ENCODE data around the gene CSNK2B.

The CSNK2B gene

DNA sequence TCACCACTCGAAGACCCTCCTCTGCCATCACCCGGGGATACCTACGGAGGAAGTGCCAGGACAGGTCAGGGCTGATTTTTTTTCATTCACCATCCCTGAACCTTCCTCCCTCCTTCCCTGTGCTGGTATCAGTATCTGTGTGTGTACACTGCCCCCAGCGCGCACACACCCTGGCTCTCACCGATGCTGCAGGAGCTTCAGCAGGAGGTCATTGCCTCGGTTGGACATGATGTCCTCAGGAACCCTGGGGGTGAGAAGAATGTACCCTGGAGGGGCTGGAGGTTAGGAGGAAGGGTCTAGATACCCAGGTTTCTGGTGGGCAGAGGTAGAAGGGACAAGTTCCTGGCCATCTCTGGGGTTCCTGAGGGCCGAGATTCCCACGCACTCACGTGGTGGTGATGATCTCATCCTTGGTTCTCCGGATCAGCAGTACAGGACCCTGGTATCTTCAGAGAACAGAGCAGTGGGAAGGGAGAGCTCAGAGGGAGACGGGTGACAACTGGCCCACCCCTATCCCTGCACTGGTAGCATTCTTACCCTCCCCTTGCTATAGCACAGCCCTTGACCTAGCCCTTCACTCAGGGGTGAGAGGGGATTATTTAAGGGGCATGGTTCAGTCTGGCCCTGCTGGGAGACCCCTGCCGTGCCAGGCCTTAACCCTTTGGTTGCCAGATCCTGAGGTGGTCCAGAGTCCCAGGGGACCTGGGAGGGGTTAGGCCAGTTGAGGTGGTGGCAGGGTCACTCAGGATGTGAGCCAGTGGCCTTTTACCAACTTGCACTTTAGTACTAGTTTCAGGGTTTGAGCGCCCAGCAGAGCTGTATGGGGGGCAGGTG, 22.2 kb downstream of the CSNK2B start:
- Histone ChIP-seq H3K4me3 (ENCODE audit: control insufficient read depth in 1 of 7, extremely low read depth in 1 of 7, insufficient read depth in 4 of 7, low read depth in 2 of 7, low read length in 6 of 7) (no peak overlapping the region), H3K4me1 (ENCODE audit: control extremely low read depth in 1 of 4, control insufficient read depth in 4 of 4, insufficient read depth in 4 of 4, low read length in 3 of 4) (peaks cover 0 to 5% (median 1%) of the 10 kb centered on the region in 4 experiments), H3K27me3 (replicated peaks in 2 of 5; ENCODE audit: control insufficient read depth in 4 of 5, insufficient read depth in 5 of 5, low read length in 4 of 5) (no peaks in the 10 kb centered on the region), H3K27ac (ENCODE audit: insufficient read depth in 1 of 2, low read depth in 1 of 2, low read length in 2 of 2, poor library complexity in 1 of 2, severe bottlenecking in 2 of 2) (peak overlapping the region in 1 of 2 experiments; percentile 12), H3K9me3 (ENCODE audit: control extremely low read depth in 1 of 5, control insufficient read depth in 4 of 5, insufficient read depth in 2 of 5, low read depth in 1 of 5, low read length in 4 of 5) (no peaks in the 10 kb centered on the region), H3K36me3 (ENCODE audit: control insufficient read depth in 4 of 4, insufficient read depth in 4 of 4, low read length in 3 of 4) (peaks cover 12 to 81% (median 74%) of the 10 kb centered on the region in 4 experiments)
- CTCF ChIA-PET, result interaction anchor here (7.8 kb wide), 1 partner anchor 13 kb away, joined by 51 read pairs; the partner anchor contains the start of gene ABHD16A
- POLR2A ChIA-PET, result interaction anchor here (1.0 kb wide), 1 partner anchor 15 kb away, joined by 3 read pairs; the partner anchor contains the start of gene ABHD16A
- 98% methylated on average over 10 of the region's 14 CpGs for WGBS (ENCODE audit: insufficient coverage)
- DNase-seq, result no peak

DNA sequence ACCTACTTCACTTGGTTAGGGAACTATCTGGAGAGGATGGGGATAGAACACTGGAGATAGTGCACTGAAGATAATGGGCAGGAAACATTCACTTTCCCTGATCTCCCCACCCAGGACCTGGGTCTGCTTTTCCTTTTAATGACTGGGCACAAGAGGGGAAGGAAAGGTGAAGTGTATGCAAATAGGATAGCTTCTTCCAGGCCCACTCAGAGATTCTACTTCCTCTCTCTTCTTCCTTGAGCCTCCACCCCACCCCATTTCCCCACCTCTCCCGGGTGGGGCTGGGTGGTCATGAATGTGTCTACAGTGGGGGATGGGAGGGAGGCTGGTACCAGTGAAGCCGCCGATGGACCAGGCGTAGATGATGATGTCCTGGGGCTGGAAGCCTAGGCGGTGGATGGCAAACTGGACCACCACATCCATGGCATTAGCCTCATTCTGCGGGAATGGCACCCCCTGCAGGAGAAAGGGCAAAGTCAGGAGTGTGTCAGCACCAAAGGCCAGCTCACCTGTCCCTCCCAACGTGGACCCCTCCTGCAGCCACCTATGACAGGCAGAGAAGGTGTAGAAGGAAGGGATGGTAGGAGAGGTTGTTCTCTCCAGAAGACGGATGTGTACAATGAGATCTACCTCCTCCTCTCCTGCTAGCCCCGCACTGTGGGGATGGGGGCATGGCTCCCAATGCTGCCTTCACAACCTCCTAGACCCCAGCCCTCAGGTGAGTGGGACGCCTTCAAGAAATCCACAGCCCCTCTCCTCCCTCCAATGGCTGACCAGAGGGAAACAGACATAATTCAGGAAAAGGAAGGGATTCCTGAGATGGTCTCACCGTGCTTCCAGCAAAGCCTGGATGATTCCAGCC, 23.6 kb downstream of the CSNK2B start:
- POLR2A ChIA-PET, result no interaction called here
- peaks cover 12 to 93% (median 77%) of the 10 kb centered on the region in 4 experiments for H3K36me3 ChIP-seq (ENCODE audit: control insufficient read depth in 4 of 4, insufficient read depth in 4 of 4, low read length in 3 of 4)
- CTCF ChIA-PET, result interaction anchor here (0.9 to 7.8 kb wide), 12 partner anchors 10 to 145 kb away, joined by 3 to 51 read pairs (median 4); partner anchors contain the start of genes ABHD16A, C6orf47, LY6G5B and LY6G6C

DNA sequence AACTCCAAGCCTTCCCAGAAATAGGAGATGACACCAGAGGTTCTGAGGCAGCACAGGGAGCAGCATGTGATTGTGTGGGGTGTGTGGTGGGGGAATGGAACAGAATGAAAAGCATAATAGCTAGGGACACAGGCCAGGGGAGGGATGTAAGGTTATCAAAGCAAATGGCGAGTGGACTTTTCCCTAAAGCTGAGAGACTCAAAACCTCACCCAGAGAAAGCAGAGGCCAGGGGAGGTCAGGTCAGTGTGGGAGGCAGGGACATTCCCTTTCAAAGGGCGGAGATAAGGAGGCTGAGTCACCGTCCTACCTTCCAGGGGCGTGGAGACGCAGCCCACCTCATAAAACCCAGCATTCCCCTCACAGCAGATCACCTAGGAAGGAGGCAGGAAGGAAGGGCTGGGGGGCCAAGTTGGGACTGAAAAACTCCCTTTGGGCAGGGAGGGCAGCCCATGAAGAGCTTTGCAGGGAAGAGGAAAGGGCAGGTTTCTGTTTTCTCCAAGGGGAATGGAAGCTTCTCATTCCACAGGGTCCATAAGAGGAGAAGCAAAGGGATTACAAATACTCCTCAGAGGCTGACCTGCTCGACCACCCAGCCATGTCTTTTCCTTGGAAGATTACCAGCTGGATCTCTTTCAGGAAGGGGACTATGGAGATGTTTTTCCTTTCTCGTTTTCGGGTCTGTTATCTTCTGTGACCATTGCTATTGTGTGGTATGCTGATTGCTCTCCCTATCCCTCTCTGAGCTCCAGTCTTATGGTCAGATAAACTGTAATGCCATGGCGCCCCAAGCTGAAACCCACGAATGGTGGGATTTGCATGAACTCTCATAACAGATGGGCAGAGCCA, 24.6 kb downstream of the CSNK2B start:
- ChIA-PET POLR2A (interaction anchor here (1.2 kb wide), 1 partner anchor 9 kb away, joined by 3 read pairs; the partner anchor contains the start of gene LY6G5C), CTCF (interaction anchor here (0.8 to 7.8 kb wide), 17 partner anchors 9 to 146 kb away, joined by 3 to 51 read pairs (median 4); partner anchors contain the start of genes ABHD16A, LY6G5B, LY6G5C and LY6G6C)
- no peaks in the 10 kb centered on the region for H3K9me3 ChIP-seq (ENCODE audit: control extremely low read depth in 1 of 5, control insufficient read depth in 4 of 5, insufficient read depth in 2 of 5, low read depth in 1 of 5, low read length in 4 of 5)
- no peaks in the 10 kb centered on the region for H3K4me1 ChIP-seq (ENCODE audit: control extremely low read depth in 1 of 4, control insufficient read depth in 4 of 4, insufficient read depth in 4 of 4, low read length in 3 of 4)
- H3K4me3 ChIP-seq (ENCODE audit: control insufficient read depth in 1 of 7, extremely low read depth in 1 of 7, insufficient read depth in 4 of 7, low read depth in 2 of 7, low read length in 6 of 7), result no peak overlapping the region
- DNase-seq, result no peak
- H3K27me3 ChIP-seq (replicated peaks in 2 of 5; ENCODE audit: control insufficient read depth in 4 of 5, insufficient read depth in 5 of 5, low read length in 4 of 5), result no peaks in the 10 kb centered on the region
- peak overlapping the region in 1 of 2 experiments; percentile 77 for H3K27ac ChIP-seq (ENCODE audit: insufficient read depth in 1 of 2, low read depth in 1 of 2, low read length in 2 of 2, poor library complexity in 1 of 2, severe bottlenecking in 2 of 2)
- whole genome bisulfite sequencing (ENCODE audit: insufficient coverage), result 95% methylated on average over 4 of the region's 10 CpGs
- peaks cover 12 to 96% (median 80%) of the 10 kb centered on the region in 4 experiments for H3K36me3 ChIP-seq (ENCODE audit: control insufficient read depth in 4 of 4, insufficient read depth in 4 of 4, low read length in 3 of 4)

More for the DNA sequence above, 23.6 kb downstream of the CSNK2B start:
- Histone ChIP-seq H3K4me1 (ENCODE audit: control extremely low read depth in 1 of 4, control insufficient read depth in 4 of 4, insufficient read depth in 4 of 4, low read length in 3 of 4) (no peaks in the 10 kb centered on the region), H3K27ac (ENCODE audit: insufficient read depth in 1 of 2, low read depth in 1 of 2, low read length in 2 of 2, poor library complexity in 1 of 2, severe bottlenecking in 2 of 2) (peak overlapping the region in 1 of 2 experiments; percentile 77), H3K4me3 (ENCODE audit: control insufficient read depth in 1 of 7, extremely low read depth in 1 of 7, insufficient read depth in 4 of 7, low read depth in 2 of 7, low read length in 6 of 7) (no peak overlapping the region), H3K9me3 (ENCODE audit: control extremely low read depth in 1 of 5, control insufficient read depth in 4 of 5, insufficient read depth in 2 of 5, low read depth in 1 of 5, low read length in 4 of 5) (no peaks in the 10 kb centered on the region), H3K27me3 (replicated peaks in 2 of 5; ENCODE audit: control insufficient read depth in 4 of 5, insufficient read depth in 5 of 5, low read length in 4 of 5) (no peaks in the 10 kb centered on the region)
- peak in 1 of 3 donors; percentile 17 for DNase-seq
- 98% methylated on average over 6 of the region's 11 CpGs for WGBS (ENCODE audit: insufficient coverage)

DNA sequence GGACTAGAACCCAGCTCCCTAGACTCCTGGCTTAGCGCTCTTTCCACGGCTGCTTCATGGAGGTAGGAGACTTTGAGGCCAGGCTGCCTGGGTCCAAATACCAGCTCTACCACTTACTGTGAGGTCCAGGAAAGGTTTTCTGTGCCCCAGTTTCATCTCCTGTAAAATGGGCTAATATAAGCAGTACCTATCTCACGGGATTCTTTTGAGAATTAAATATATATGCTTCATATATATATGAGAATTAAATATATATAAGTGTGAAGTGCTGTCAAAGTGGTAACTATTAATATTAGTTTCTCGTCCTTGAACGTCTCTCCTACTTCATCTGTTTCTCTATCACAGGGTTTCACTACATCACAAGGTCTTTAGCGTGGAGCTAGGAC, 25.2 kb downstream of the CSNK2B start:
- no peak overlapping the region for H3K4me3 ChIP-seq (ENCODE audit: control insufficient read depth in 1 of 7, extremely low read depth in 1 of 7, insufficient read depth in 4 of 7, low read depth in 2 of 7, low read length in 6 of 7)
- DNase-seq, result no peak
- no peaks in the 10 kb centered on the region for H3K27me3 ChIP-seq (replicated peaks in 2 of 5; ENCODE audit: control insufficient read depth in 4 of 5, insufficient read depth in 5 of 5, low read length in 4 of 5)
- 95% methylated on average over 2 of the region's 6 CpGs for WGBS (ENCODE audit: insufficient coverage)
- peak overlapping the region in 1 of 2 experiments; percentile 77 for H3K27ac ChIP-seq (ENCODE audit: insufficient read depth in 1 of 2, low read depth in 1 of 2, low read length in 2 of 2, poor library complexity in 1 of 2, severe bottlenecking in 2 of 2)
- H3K9me3 ChIP-seq (ENCODE audit: control extremely low read depth in 1 of 5, control insufficient read depth in 4 of 5, insufficient read depth in 2 of 5, low read depth in 1 of 5, low read length in 4 of 5), result no peaks in the 10 kb centered on the region
- H3K36me3 ChIP-seq (ENCODE audit: control insufficient read depth in 4 of 4, insufficient read depth in 4 of 4, low read length in 3 of 4), result peaks cover 12 to 95% (median 75%) of the 10 kb centered on the region in 4 experiments
- no peaks in the 10 kb centered on the region for H3K4me1 ChIP-seq (ENCODE audit: control extremely low read depth in 1 of 4, control insufficient read depth in 4 of 4, insufficient read depth in 4 of 4, low read length in 3 of 4)
- ChIA-PET POLR2A (interaction anchor here (0.9 to 1.2 kb wide), 2 partner anchors 10 to 12 kb away, joined by 3 read pairs; partner anchors contain the start of genes ABHD16A and LY6G5C), CTCF (interaction anchor here (0.8 to 7.8 kb wide), 12 partner anchors 10 to 146 kb away, joined by 3 to 51 read pairs (median 4); partner anchors contain the start of genes ABHD16A, LY6G5B, LY6G5C and LY6G6D)

DNA sequence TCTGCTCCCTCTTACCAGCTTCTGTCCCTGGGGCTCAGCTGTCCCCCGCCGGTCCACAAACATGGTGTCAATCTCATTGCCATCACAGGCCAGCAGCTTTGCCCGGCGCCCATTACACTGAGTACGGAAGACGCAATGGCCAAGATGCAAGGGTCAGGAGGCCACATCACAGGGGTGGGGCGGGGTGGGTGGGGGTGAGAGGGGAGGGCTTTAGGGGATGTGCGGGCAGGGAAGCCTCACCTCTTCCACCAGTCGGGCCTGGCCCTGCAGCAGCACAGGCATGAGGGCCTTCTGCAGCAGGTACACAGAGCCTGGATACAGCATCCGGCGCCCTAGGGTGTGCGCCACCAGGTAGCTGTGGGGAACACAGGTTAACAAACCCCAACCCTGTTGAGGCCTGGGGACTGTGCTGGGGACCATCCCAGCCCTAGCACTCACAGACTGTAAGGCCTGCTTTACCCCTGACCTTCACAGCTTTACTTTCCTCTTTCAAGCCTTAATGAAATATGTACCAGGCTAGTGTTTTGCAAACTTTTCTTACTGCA, 25.8 kb downstream of the CSNK2B start:
- Histone ChIP-seq H3K4me3 (ENCODE audit: control insufficient read depth in 1 of 7, extremely low read depth in 1 of 7, insufficient read depth in 4 of 7, low read depth in 2 of 7, low read length in 6 of 7) (no peak overlapping the region), H3K9me3 (ENCODE audit: control extremely low read depth in 1 of 5, control insufficient read depth in 4 of 5, insufficient read depth in 2 of 5, low read depth in 1 of 5, low read length in 4 of 5) (no peaks in the 10 kb centered on the region), H3K27ac (ENCODE audit: insufficient read depth in 1 of 2, low read depth in 1 of 2, low read length in 2 of 2, poor library complexity in 1 of 2, severe bottlenecking in 2 of 2) (no peak overlapping the region), H3K36me3 (ENCODE audit: control insufficient read depth in 4 of 4, insufficient read depth in 4 of 4, low read length in 3 of 4) (peaks cover 13 to 93% (median 72%) of the 10 kb centered on the region in 4 experiments), H3K27me3 (replicated peaks in 2 of 5; ENCODE audit: control insufficient read depth in 4 of 5, insufficient read depth in 5 of 5, low read length in 4 of 5) (no peaks in the 10 kb centered on the region), H3K4me1 (ENCODE audit: control extremely low read depth in 1 of 4, control insufficient read depth in 4 of 4, insufficient read depth in 4 of 4, low read length in 3 of 4) (no peaks in the 10 kb centered on the region)
- no peak for DNase-seq
- WGBS (ENCODE audit: insufficient coverage), result 99% methylated on average over 12 of the region's 12 CpGs
- POLR2A ChIA-PET, result interaction anchor here (0.9 kb wide), 1 partner anchor 12 kb away, joined by 3 read pairs; the partner anchor contains the start of gene ABHD16A
- CTCF ChIA-PET, result interaction anchor here (1.1 to 7.8 kb wide), 7 partner anchors 9 to 140 kb away, joined by 3 to 51 read pairs (median 4); partner anchors contain the start of genes ABHD16A, LY6G5C, LY6G6C and MPIG6B

DNA sequence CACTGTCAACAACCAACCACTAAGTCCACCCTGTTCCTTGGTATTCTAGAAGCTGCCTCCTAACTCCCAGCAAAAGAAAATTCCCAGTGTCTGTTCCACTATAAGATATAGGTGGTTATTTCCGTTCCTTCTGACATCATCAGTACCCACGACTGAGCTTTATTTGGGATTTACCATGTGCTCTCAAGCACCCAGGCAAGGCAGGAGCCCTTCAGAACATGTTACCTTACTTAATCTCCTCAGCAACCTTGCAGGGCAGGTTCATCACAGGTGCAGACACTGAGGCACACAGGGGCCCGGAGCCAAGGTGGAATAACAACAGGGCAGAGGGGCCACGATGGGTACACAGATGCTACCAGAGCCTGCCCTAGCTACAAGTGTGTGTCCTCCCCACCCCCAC, 26.5 kb downstream of the CSNK2B start:
- no peaks in the 10 kb centered on the region for H3K4me1 ChIP-seq (ENCODE audit: control extremely low read depth in 1 of 4, control insufficient read depth in 4 of 4, insufficient read depth in 4 of 4, low read length in 3 of 4)
- no peak overlapping the region for H3K4me3 ChIP-seq (ENCODE audit: control insufficient read depth in 1 of 7, extremely low read depth in 1 of 7, insufficient read depth in 4 of 7, low read depth in 2 of 7, low read length in 6 of 7)
- ChIA-PET POLR2A (interaction anchor here (0.6 kb wide), 1 partner anchor 13 kb away, joined by 3 read pairs; no protein-coding TSS in a partner anchor), CTCF (interaction anchor here (0.8 to 3.5 kb wide), 6 partner anchors 11 to 77 kb away, joined by 3 to 17 read pairs (median 4); partner anchors contain the start of genes LY6G5C, LY6G6C and MPIG6B)
- WGBS (ENCODE audit: insufficient coverage), result 93% methylated on average over 4 of the region's 4 CpGs
- no peak overlapping the region for H3K27ac ChIP-seq (ENCODE audit: insufficient read depth in 1 of 2, low read depth in 1 of 2, low read length in 2 of 2, poor library complexity in 1 of 2, severe bottlenecking in 2 of 2)
- H3K27me3 ChIP-seq (replicated peaks in 2 of 5; ENCODE audit: control insufficient read depth in 4 of 5, insufficient read depth in 5 of 5, low read length in 4 of 5), result no peaks in the 10 kb centered on the region
- no peak for DNase-seq
- H3K36me3 ChIP-seq (ENCODE audit: control insufficient read depth in 4 of 4, insufficient read depth in 4 of 4, low read length in 3 of 4), result peaks cover 14 to 93% (median 72%) of the 10 kb centered on the region in 4 experiments
- no peaks in the 10 kb centered on the region for H3K9me3 ChIP-seq (ENCODE audit: control extremely low read depth in 1 of 5, control insufficient read depth in 4 of 5, insufficient read depth in 2 of 5, low read depth in 1 of 5, low read length in 4 of 5)
